ENCODE data around the gene VWDE.

The VWDE gene

GRCh38 chr7:12323415-12323814 lies 80.2 kb downstream of the VWDE start:
- TF ChIP-seq SIN3A (IDR thresholded peaks at IDR 0.05; ENCODE audit: borderline replicate concordance, insufficient read depth, low read length) (no peak), POLR2AphosphoS5 (IDR thresholded peaks at IDR 0.05; ENCODE audit: low read depth, low read length) (no peak), FOXP2 (optimal IDR thresholded peaks at IDR 0.05; ENCODE audit: borderline replicate concordance, extremely low read depth, extremely low read length, insufficient read depth) (no peak), REST (IDR thresholded peaks at IDR 0.05; ENCODE audit: insufficient read depth in 1 of 2, low read depth in 2 of 2, low read length in 2 of 2) (no peak), TAF1 (IDR thresholded peaks at IDR 0.05; ENCODE audit: borderline replicate concordance, insufficient read depth, low read length) (no peak)

- TF ChIP-seq FOXP2 (optimal IDR thresholded peaks at IDR 0.05; ENCODE audit: borderline replicate concordance, extremely low read depth, extremely low read length, insufficient read depth) (no peak), SIN3A (IDR thresholded peaks at IDR 0.05; ENCODE audit: borderline replicate concordance, insufficient read depth, low read length) (no peak), POLR2AphosphoS5 (IDR thresholded peaks at IDR 0.05; ENCODE audit: low read depth, low read length) (no peak), TAF1 (IDR thresholded peaks at IDR 0.05; ENCODE audit: borderline replicate concordance, insufficient read depth, low read length) (no peak), REST (IDR thresholded peaks at IDR 0.05; ENCODE audit: insufficient read depth in 1 of 2, low read depth in 2 of 2, low read length in 2 of 2) (no peak)
Observed at GRCh38 chr7:12322903-12323300, 80.8 kb downstream of the VWDE start.

- TF ChIP-seq REST (IDR thresholded peaks at IDR 0.05; ENCODE audit: insufficient read depth in 1 of 2, low read depth in 2 of 2, low read length in 2 of 2) (no peak), TAF1 (IDR thresholded peaks at IDR 0.05; ENCODE audit: borderline replicate concordance, insufficient read depth, low read length) (no peak), POLR2AphosphoS5 (IDR thresholded peaks at IDR 0.05; ENCODE audit: low read depth, low read length) (no peak)
Observed at GRCh38 chr7:12322284-12322902, 81.3 kb downstream of the VWDE start.

GRCh38 chr7:12320987-12321647 lies 82.5 kb downstream of the VWDE start:
- TF ChIP-seq REST (IDR thresholded peaks at IDR 0.05; ENCODE audit: insufficient read depth in 1 of 2, low read depth in 2 of 2, low read length in 2 of 2) (no peak), TAF1 (IDR thresholded peaks at IDR 0.05; ENCODE audit: borderline replicate concordance, insufficient read depth, low read length) (no peak), POLR2AphosphoS5 (IDR thresholded peaks at IDR 0.05; ENCODE audit: low read depth, low read length) (no peak), FOXP2 (optimal IDR thresholded peaks at IDR 0.05; ENCODE audit: borderline replicate concordance, extremely low read depth, extremely low read length, insufficient read depth) (no peak)
